ENCODE data around the gene LCN9.
"Not testable (repeated sequence)": the region's sequence is repeated elsewhere in the genome, so short reads cannot be mapped to it uniquely, and the experiment has no call there.

Gene LCN9

DNA sequence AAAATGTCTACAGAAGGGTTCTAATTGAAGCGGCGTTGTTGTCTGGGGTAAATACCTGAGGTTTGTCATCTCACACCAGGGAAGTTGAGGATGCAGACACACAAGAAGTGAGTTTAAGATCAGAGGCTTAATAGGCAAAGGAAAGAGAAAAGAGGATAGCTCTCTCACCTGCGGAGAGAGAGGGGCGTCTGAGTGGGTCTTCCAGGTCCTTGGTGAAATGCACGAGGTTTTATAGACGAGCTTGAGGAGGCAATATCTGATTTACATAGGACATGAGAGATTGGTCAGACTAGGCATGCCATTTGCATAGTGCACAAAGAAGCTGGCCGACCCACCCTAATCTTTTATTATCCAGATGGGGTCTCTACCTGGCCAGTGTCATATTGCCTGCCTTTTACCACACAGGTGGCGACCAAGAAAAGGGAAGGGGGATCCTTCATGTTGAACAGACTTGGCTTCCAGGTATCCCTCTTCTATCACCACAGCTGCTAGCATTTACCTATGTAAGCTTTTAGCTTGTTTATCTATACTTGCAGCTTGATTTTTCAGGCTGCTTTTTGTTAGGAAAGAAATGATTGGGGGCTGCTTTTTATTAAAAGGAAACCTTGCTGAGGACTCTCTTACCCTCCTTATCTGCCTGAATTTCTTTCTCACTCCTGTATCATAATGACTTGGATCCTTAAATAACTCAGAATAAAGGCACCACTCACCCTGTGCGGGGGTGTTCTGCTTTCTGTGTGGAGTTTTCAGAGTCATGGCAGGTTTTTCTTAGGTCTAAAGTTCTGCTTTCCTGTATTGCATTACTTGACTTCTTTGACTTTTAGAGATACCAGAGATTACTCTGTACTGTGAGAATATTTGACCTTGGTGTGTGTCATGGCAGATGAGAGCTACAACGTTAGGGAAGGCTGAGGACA lies 14.4 kb upstream of the LCN9 start:
- no peak for DNase-seq

DNA sequence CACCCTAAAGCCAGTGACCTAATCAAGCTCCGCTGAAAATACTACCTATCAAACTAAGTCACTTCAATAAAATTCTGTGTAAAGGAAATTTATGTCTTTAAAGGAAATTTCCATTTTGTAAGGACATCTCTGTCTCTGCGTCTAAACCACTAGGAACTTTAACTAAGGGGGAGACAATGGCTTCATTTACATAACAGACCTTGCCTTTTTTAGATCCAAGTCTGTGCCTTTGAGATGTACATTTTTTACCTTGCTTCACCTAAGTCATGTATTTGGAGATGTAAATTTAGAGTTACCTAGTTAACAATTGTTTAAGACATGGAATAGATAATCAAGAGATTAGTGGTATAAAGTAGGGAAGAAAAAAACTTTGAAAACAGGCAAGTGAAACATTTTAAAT lies 13.6 kb upstream of the LCN9 start:
- DNase-seq: no peak

GRCh38 chr9:135650408-135650807 lies 12.7 kb upstream of the LCN9 start:
- DNase-seq: no peak

- DNase-seq: no peak
Measured at GRCh38 chr9:135655317-135655716, 7.8 kb upstream of the LCN9 start.

DNA sequence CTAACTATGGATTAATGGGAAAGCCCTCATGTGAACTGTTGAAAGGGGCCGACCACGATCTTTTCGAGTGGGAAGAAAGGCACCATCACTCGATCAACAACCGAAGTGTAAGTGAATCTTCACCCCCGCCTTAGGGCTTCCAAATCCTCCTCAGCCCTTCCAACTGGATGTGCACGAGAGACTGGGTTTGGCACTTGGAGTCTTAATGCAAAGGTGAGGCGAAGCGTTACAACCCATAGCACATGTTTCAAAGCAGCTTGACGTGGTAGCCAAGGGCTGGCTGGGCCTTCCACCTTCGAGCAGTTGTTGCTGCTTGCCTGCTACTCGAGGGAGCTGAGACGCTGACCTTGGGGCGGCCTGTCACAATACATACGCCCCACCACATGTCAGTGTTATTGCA lies 5.7 kb upstream of the LCN9 start:
- DNase-seq: no peak

DNA sequence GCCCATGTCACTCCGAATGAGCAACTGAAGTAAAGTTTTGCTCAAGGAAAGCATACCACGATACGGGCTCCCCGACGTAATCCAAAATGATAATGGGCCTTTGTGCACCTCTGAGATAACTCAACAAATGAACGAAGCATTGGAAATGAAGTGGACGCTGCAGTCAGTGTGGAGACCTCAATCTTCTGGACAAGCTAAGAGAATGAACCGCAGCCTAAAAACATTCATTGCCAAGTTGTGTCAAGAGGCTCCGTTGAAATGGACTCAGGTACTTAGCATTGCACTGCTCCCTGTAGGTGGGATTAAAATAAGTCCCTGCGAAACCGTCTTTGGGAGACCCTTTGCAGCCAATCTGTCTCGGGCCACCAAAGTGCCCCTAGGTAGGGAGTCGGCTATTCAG lies 3.9 kb upstream of the LCN9 start:
- DNase-seq: no peak

DNA sequence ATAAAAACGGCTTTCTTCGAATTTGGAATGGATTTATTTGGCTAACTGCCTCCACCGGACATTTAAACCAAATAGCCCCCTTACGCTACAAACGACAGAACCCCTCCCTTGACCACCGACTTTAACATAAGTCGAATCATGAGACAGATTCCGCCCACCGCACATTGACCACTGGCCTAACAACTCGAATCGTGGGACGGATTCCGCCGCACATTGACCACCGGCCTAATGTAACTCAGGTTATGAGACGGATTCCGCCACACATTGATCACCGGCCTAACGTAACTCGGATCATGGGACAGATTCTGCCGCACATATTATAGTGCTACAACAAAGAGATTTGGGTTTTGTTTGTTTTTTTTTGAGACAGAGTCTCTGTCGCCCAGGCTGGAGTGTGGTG lies 2.7 kb upstream of the LCN9 start:
- no peak for DNase-seq

DNA sequence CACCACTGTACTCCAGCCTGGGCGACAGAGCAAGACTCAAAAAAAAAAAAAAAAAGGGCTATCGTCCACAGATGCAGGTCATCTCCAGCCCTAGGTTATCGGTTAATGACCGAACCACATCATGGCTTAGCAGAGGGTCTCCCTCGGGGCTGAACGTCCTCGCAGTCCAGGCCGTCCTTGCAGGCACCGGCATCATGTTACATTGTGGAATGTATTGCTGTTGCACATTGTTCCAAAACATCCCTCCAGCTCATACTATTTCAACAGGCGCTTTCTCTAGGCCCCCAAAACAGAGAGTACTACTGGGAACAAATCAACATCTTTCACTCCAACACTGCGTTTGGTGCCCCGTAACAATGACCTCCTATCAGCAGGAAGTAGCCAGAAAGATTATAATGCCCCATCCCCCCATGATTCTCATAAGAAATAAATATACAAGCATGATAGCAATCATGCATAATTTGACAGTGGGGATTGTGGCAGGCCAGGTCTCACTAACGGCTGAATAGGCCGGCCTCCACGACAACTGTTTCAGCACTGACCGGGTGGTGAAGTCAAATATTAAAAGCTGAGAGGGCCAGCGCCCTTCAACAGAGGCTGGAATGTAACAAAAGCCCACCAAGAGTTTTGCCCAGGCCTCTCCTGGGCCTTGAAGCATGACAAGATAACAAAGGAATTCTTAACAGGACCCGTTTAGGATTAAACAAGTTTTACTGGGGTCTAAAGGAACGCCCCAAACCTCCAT lies 1.1 kb upstream of the LCN9 start:
- DNase-seq: no peak

DNA sequence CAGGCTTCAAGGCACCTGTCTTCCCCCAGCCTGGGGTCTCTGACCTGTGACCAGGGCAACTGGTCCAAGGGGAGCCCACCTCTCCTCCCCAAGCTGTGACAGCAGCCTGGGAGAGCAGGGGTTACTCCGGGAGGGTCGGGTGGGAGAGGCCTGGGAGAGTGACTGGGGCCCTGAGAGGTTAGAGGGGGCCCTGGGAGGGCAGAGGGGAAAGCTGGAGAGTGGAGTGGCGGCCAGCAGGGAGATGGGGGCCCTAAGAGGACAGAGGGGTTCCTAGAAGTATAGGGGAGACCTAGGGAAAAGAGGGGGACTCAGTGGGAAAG lies 302 bp downstream of the LCN9 start:
- DNase-seq: no peak

- DNase-seq: no peak
Measured at GRCh38 chr9:135663857-135664256, 748 bp downstream of the LCN9 start.

- no peak for DNase-seq
Measured at GRCh38 chr9:135664266-135664665, 1.2 kb downstream of the LCN9 start.

DNA sequence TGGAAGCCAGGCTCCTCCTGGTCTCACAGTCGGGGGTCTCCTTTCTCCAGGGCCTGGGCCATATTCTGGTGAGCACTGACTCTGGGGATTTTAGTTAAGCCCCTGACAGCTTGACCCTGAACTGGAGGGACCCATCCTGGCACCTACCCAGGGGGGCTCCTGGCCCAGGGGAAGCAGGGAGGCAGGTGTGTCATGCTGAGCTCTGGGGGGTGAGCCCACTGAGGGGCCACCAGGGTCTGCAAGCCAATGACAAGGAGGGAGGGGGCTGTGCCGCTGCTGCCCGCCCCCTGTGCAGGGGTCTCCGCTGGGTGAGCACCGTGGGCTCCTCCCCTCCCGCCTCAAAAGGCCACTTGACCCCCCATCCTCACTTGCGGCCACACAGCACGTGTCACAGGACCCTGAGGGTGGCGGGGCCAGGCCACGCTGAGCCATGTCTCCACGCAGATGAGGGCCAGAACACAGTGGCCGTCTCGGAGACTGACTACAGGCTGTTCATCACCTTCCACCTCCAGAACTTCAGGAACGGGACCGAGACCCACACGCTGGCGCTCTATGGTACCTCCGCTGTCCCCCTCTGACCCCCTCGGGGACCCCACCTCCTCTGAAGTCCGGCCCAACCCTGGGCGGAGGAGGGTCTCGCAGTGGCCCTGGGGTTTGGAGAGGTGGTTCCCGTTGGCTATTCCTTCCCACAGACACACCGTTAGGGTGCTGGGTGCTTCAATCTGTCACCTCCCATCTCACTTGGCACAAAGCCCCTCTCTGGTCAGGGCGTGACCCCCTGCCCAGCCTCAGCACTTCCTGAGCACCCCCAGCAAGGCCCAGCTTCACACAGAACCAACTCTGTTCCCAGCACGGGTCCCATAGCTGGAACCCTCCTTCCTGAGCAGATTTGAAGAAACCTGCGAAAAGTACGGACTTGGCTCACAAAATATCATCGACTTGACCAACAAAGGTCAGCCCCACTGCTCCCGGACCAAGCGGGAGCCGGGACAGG lies 2.0 kb downstream of the LCN9 start:
- DNase-seq: no peak

DNA sequence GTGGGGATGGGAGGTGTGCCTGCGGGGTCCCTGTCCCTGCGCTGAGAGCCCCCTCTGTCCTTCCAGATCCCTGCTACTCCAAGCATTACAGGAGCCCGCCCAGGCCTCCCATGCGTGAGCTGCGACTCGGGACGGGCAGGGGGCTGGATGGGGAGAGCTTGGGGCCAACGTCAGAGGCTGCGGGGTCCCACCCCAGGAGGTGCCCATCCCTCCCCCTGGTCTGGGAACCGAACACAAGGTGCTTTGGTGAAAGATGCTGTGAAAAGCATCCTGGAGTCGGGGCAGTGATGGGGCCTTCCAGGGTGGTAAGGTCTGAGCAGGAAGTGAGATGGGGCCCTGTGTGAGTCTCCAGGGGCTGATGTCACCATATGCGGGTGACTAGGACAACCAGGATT lies 2.7 kb downstream of the LCN9 start:
- DNase-seq: no peak

DNA sequence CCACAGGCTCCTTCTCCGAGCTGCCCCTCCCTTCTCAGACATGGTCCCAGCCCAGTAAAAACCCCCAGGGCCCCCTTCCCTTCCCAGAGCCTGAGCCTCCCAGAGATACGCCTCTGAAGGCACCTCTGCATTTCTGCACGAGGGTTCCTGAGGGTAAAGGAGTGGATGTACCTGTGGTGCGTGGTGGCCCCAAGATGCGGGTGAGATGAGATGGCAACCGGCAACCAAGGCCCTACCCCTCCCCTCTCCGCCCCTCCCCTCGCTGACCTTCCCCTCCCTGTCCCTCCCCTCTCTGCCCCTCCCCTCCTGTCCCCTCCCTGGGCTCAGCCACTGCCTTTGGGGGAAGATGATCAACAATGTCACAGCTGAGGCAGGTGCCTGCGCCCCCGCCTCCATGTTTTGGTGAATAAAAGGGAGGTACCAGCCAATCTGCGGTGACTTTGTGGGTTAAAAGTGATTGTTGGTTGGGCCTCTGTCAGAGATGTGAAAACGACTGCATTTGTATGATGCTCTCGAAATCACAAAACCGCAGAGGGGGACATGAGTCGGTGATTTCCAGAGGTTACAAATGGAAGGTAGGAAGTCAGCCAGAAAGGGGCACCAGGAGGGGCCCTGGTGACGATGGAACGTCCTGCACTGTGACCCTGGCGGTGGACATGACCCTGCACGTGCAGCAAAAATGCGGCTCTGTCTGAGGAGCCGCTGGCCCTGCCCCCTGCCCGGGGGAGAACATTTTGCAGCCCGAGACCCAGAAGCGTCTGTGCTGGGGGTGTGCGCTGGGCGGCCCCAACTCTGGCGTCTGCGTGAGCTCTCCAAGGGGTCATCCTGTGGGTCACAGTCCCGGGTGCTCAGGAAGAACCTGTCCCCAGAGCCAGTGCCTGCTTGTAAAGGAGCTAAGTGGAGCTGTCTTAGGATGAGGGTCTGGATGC lies 3.7 kb downstream of the LCN9 start:
- DNase-seq: no peak

- DNase-seq: no peak
Measured at GRCh38 chr9:135667463-135668001, 4.4 kb downstream of the LCN9 start.

- not testable (repeated sequence) for DNase-seq
Measured at GRCh38 chr9:135669018-135669417, 5.9 kb downstream of the LCN9 start.

GRCh38 chr9:135669616-135670285 lies 6.6 kb downstream of the LCN9 start:
- DNase-seq: no peak

- DNase-seq: no peak
Measured at GRCh38 chr9:135670721-135671590, 7.8 kb downstream of the LCN9 start.

DNA sequence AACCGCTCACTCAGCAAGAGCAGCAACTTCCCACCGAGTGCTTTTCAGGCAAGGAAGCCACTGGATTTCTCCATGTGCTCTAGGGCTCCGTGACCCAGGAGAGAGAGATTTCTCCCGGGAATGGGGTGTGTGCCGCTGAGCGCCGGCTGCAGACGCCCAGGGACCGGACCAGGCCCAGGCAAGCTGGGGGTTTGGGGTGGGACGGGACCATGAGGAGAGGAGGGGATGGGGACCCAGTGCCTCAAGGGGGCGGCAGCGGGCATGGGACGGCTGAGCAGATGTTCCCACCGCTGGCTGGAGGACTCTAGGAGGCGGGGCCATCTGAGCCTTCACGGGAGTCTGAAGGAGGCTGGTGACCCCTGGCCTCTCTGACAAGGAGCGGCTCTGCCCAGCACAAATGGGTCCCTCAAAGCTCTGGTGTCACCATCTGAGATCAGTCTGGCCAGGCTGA lies 8.5 kb downstream of the LCN9 start:
- no peak for DNase-seq

DNA sequence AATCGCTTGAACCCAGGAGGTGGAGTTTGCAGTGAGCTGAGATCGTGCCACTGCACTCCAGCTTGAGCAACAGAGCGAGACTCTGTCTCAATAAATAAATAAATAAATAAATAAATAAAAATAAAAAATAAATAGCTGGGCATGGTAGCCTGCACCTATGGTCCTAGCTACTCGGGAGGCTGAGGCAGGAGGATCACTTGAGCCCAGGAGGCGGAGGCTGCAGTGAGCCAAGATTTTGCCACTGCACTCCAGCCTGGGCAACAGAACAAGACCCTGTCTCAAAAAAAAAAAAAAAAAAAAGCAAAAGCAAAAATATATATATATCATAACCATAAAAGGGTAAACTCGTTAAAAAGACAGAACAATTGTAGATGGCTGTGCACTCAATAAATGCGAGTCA lies 9.7 kb downstream of the LCN9 start:
- DNase-seq: not testable (repeated sequence)

Measured in OCI-M1 (cell line).